Lower leg skin (tissue), 4 donors: Measurements from ENCODE around the gene GSDMA. TPM values are rescaled to one million over a fixed set of nuclear protein-coding genes. Genes with fewer than 3 reads are reported as not detected.

ENCODE experiments used
- DNase-seq, 2 donors: peaks; one replicate each; pipeline ENCODE4 v3.0.0-alpha.2; 2019; ENCODE audit warnings: low spot score in 2 of 2
- H3K4me3 ChIP-seq: fragments of 200-600 bp; sonication (generic); 2 replicates; pipeline ENCODE4 v1.5.1; 2017; ENCODE audit warnings: mild to moderate bottlenecking, low read depth; ENCODE audit not compliant: poor library complexity, severe bottlenecking
- CTCF ChIP-seq, 3 donors: fragments of 450-650 bp; IDR thresholded peaks; one replicate each; pipeline ENCODE4 v1.5.1; 2016; ENCODE audit warnings: antibody characterized with exemption in 3 of 3, mild to moderate bottlenecking in 3 of 3, moderate library complexity in 2 of 3
- POLR2A ChIP-seq, 2 donors: fragments of 450-650 bp; IDR thresholded peaks; one replicate each; pipeline ENCODE4 v1.6.1; 2016 to 2017; ENCODE audit warnings: antibody characterized with exemption in 2 of 2, mild to moderate bottlenecking in 1 of 2, moderate library complexity in 1 of 2
- WGBS, 2 donors: methylation state at CpG; one replicate each; pipeline ENCODE4 v1.1.5; 2018; 5-methylcytosine and 5-hydroxymethylcytosine counted together
- intact Hi-C: fragments of 100-400 bp; cut with DNase I; formaldehyde crosslinking; loops from one replicate; pipeline ENCODE4 v1.15.0; 2023; ENCODE audit warnings: low total_unique reads
- total RNA-seq, 4 donors: library from RNA; depleted of rRNA; stranded (reverse); fragments of >200 nt; gene quantifications; one replicate each; pipeline ENCODE4 v1.1.0, GENCODE V29; 2016

GSDMA gene
- total RNA-seq, 4 donors from 2014 or later: 146 to 271 (median 163) TPM

- TF ChIP-seq CTCF (IDR thresholded peaks at IDR 0.05): no peak
- no peak for TF ChIP-seq POLR2A (IDR thresholded peaks at IDR 0.05)
- H3K4me3 ChIP-seq: peak overlapping the region; percentile 33
- DNase-seq: peak; percentile 21 to 91
- intact Hi-C loops: no loop called here
- 28 to 42% methylated on average over 8 to 17 of the region's 17 CpGs for WGBS, 2 donors
These were observed 34.6 kb upstream of the GSDMA start for GRCh38 chr17:39927929-39928857.

GRCh38 chr17:39928858-39929645 is 33.8 kb upstream of the GSDMA start:
- no peak for DNase-seq
- no peak overlapping the region for H3K4me3 ChIP-seq
- intact Hi-C loops: loop anchor here (1.0 kb wide), 1 partner anchor 48 kb away; no protein-coding TSS in a partner anchor
- 40 to 44% methylated on average over 8 of the region's 8 CpGs for WGBS, 2 donors
- TF ChIP-seq CTCF (IDR thresholded peaks at IDR 0.05): no peak
- TF ChIP-seq POLR2A (IDR thresholded peaks at IDR 0.05): no peak

- WGBS, 2 donors: 89 to 94% methylated on average over 5 of the region's 5 CpGs
- DNase-seq: no peak
- TF ChIP-seq CTCF (IDR thresholded peaks at IDR 0.05) (no peak), POLR2A (IDR thresholded peaks at IDR 0.05) (no peak)
- no peak overlapping the region for H3K4me3 ChIP-seq
- intact Hi-C loops: loop anchor here (1.0 kb wide), 1 partner anchor 47 kb away; no protein-coding TSS in a partner anchor
These were observed 33.0 kb upstream of the GSDMA start for GRCh38 chr17:39929646-39930407.

- intact Hi-C loops: no loop called here
- 80 to 85% methylated on average over 5 of the region's 5 CpGs for WGBS, 2 donors
- TF ChIP-seq POLR2A (IDR thresholded peaks at IDR 0.05): no peak
- no peak for TF ChIP-seq CTCF (IDR thresholded peaks at IDR 0.05)
- H3K4me3 ChIP-seq: no peak overlapping the region
- DNase-seq: no peak
These were observed 28.9 kb upstream of the GSDMA start for GRCh38 chr17:39933912-39934311.

GRCh38 chr17:39934324-39934723 is 28.5 kb upstream of the GSDMA start:
- no peak overlapping the region for H3K4me3 ChIP-seq
- WGBS, 2 donors: 87% methylated on average over 5 of the region's 5 CpGs
- no peak for DNase-seq
- intact Hi-C loops: no loop called here
- TF ChIP-seq POLR2A (IDR thresholded peaks at IDR 0.05): no peak
- TF ChIP-seq CTCF (IDR thresholded peaks at IDR 0.05): no peak
